Activated T-helper 9 cell treated with anti-CD3 and anti-CD28 coated beads, Interleukin-2, amount 50 U/mL, for 16 hours (primary cell): Measurements from ENCODE around the gene FLII.
"Not testable (repeated sequence)": the region's sequence is repeated elsewhere in the genome, so short reads cannot be mapped to it uniquely, and the experiment has no call there.

Source experiments
- DNase-seq: peaks from one replicate; pipeline ENCODE4 v3.0.0-alpha.2; 2020; ENCODE audit warnings: low read depth

The FLII gene

DNA sequence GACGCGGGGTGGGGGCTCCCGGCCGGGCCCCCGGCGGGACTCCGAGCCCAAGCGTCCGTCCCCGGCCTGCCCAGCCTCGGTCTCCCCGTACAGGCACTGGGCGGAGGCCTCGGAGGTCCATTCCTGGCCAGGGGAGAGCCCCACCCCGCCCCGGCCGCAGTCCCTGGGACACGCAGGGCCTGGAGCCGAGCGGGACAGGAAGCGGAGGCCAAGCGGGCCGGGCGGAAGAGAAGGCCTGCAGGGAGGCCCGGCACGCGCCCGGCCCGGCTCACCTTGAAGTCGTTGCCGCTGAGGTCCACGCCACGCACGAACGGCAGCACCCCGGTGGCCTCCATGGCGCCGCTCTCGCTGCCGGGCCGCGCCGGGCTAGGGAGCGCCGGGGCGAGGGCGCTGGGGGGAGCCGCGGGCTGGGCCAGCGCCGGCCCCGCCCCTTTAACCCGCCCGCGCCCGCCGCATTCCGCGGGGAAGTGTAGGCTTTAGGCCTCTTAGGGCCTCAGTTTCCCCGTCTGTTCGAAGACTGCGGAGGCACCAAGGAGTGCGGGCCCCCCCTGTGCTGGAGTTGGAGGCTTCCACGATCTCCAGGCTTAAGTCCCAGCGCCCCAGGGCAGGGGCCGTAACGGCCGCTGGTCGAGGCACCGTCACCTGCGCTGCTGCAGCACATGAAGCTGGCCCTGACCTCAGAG is at the start of gene FLII:
FLII (minus strand) TSS at position 383 of the 683 bp plus-strand sequence; CDS start at position 335, 48 bp downstream.
- DNase-seq = peak; percentile 50

GRCh38 chr17:18303206-18303605 is 44.7 kb upstream of the FLII start:
- not testable (repeated sequence) for DNase-seq

- no peak for DNase-seq
Measured at GRCh38 chr17:18300725-18301480, 42.4 kb upstream of the FLII start.

GRCh38 chr17:18298061-18298460 is 39.5 kb upstream of the FLII start:
- not testable (repeated sequence) for DNase-seq

- no peak for DNase-seq
Measured at GRCh38 chr17:18291718-18292540, 33.4 kb upstream of the FLII start.

DNA sequence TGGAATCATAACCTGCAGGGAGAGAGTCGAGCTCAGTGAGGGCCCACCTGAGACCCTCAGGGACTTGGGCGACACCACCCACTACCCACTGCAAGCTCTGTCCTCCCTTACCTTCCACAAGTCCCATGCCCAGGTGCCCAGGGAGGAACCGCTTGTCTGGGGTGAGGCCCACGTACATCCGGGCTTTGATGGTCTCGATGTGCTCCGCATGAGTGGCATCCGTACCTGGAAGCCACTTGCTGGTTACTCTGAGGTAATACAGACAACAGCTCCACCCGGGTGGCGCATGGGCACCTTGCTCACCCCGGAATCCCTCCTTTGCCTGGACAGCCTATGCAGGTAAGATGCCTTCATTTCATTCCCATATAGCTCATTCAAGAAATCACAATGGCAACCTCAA is 26.8 kb upstream of the FLII start:
- DNase-seq = no peak

DNA sequence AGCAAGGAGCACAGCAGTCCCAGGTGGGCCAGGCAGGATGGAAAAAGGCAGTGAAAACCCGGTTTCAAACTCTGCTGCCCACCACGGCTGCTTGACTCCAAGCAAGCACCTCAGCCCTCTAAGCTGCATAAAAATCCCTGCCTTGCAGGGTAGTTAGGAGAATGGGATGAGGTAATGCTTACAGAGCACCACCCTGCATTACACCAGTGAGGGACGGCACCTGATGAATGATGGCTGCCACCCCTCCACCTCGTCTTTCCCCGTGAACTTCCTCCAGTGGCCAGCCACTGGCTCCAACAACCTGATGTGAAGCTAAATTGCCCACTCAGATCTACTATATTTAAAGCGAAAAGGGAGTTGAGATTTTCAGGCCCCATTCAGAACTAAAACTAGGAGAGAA is 23.2 kb upstream of the FLII start:
- DNase-seq = no peak

- DNase-seq = no peak
Measured at GRCh38 chr17:18280766-18281371, 22.3 kb upstream of the FLII start.

- DNase-seq = no peak
Measured at GRCh38 chr17:18280249-18280648, 21.7 kb upstream of the FLII start.

GRCh38 chr17:18278867-18279266 is 20.3 kb upstream of the FLII start:
- DNase-seq = no peak

DNA sequence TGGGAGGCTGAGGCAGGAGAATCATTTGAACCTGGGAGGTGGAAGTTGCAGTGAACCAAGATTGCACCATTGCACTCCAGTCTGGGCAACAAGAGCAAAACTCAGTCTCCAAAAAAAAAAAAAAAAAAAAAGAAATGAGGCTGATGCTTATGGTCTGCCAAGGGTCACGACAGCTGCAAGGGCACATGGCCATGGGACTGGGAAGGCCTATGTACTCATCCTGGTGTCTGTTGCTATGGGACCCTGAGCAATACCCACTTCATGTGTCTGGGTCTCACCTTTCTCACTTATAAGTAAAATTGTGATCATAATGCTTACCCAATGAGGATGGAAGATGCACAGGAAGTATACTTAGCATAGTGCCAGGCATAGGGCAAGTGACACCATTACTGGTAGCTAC is 18.5 kb upstream of the FLII start:
- DNase-seq = no peak

DNA sequence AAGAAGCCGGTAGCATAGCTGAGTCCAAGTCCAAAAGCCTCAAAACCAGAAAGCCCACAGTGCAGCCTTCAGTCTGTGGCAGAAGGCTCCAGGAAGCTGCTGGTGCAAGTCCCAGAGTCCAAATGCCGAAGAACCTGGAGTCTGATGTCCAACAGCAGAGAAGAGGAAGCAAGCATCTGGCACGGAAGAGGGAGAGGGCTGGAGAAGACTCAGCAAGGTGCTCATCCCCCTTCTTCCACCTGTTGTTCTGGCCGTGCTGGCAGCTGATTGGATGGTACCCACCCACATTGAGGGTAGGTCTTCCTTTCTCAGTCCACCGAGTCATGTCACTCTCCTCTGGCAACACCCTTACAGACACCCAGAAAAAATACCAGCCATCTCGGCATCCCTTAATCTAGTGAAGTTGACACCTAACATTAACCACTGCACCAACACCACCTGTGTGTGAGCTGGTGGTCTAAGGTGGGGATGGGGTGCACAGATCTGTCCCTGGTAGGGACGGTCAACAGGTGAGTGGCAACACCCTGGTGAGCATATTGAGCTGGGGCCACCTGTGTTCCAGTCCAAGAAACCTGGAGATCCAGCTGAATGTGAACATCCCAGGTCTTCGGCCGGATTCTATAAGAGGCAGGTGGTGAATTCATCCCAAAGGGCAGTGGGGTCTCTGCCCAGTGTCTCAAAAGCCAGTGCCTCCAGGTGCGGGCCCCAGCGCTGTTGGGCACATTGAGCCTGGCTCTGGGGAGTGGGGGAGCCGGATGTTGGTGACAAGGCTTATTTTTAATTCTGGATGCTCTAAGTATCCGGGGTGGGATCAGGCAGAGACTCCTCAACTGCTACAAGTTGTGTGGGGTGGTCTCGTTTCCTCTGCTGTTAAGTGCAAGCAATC is 11.8 kb upstream of the FLII start:
- DNase-seq = no peak

GRCh38 chr17:18267927-18268711 is 9.6 kb upstream of the FLII start:
- DNase-seq = no peak

DNA sequence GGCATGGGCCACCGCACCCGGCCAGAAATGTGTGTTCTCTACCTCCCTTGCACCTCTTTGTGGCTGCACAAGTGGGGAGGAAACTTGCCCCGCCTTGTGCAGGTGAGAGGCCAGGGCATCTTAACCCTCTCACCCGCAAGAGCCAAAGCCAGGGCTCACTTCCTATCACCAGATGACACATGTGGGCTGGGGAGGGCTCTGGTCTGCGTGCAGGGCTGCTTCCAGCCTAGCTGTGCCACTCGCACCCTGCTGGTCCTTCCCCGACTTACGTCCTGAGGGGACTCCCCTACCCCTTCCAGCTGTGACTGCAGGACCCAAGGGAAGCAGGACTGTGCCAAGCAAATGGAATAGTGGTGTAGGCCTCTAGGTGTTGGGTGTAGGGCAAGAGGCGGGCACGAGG is 8.8 kb upstream of the FLII start:
- DNase-seq = no peak

- no peak for DNase-seq
Measured at GRCh38 chr17:18263885-18264682, 5.5 kb upstream of the FLII start.

DNA sequence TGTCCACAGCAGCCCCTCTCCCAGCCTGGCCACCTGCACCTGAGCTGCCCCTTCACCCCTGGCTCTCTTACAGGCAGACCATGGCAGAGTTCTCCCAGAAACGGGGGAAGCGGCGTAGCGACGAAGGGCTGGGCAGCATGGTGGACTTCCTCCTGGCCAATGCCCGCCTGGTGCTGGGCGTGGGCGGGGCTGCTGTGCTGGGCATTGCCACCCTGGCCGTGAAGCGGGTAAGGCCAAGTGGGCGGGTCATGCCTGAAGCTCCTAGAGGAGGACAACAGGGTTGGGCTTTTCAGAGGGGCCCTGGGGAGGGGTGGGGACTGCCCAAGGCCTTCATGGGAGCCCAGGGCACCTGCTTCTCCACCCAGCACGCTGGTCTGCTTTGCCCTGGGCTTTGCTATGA is 4.1 kb upstream of the FLII start:
- DNase-seq = no peak

DNA sequence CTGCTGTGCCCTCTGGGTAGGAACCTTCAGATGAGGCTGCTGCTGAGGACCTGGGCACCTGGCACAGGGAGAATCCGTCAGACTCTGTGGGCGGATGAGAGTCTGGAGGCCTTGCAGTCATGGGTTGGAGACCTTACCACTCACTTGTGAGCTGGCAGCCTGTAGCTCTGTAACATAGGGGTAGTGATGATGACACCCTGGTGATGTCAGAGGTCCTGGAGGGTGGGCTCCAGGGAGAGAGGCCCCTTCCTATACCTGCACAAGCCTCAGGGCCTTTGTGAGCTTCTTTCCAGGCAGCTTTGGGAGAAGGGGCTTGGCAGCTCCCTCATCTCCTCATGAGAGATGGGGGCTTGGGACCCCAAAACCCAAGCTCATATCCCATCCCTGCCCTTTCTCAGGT is 3.6 kb upstream of the FLII start:
- no peak for DNase-seq

- DNase-seq = no peak
Measured at GRCh38 chr17:18261659-18262058, 3.1 kb upstream of the FLII start.

DNA sequence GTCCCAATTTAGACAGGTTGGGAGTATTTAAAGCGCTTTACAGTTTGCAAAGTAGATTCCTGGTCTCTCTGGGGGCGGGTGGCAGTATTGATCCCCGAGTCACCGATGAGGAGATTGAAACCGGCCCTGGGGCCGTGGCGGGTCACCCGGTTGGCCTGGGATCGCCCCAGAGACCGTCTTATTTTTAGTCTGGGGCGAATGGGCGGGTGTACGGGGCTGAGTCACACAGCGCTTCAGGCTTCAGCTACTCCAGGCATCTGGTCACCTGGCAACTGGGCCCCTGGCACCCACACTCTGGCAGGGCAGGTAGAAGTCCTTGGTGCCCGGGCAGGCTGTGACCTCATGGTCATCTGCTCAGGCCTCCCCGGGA is 2.6 kb upstream of the FLII start:
- no peak for DNase-seq
